Colonic mucosa (tissue), 4 donors: ENCODE measurements around the gene PNPLA1. TPM values are rescaled to one million over a fixed set of nuclear protein-coding genes. Genes with fewer than 3 reads are reported as not detected.

Experiments used
- DNase-seq: peaks from one replicate; pipeline ENCODE4 v3.0.0-alpha.2; 2020
- H3K27ac ChIP-seq: fragments of 200-600 bp; one replicate; pipeline ENCODE4 v1.8.0; 2021
- H3K27me3 ChIP-seq: fragments of 200-600 bp; one replicate; pipeline ENCODE4 v1.8.0; 2021
- H3K36me3 ChIP-seq: fragments of 200-600 bp; one replicate; pipeline ENCODE4 v1.8.0; 2021
- H3K4me1 ChIP-seq: fragments of 200-600 bp; one replicate; pipeline ENCODE4 v1.8.0; 2021; ENCODE audit warnings: mild to moderate bottlenecking
- H3K4me3 ChIP-seq: fragments of 200-600 bp; one replicate; pipeline ENCODE4 v1.8.0; 2021
- H3K9ac ChIP-seq, 2 donors: one replicate each; pipeline ENCODE4 v1.7.0; 2013; ENCODE audit warnings: control low read depth in 2 of 2, low read depth in 2 of 2, low read length in 2 of 2
- H3K9me3 ChIP-seq: fragments of 200-600 bp; one replicate; pipeline ENCODE4 v1.8.0; 2021
- CTCF ChIP-seq: fragments of 200-600 bp; IDR thresholded peaks from one replicate; pipeline ENCODE4 v1.8.0; 2022; ENCODE audit warnings: antibody characterized with exemption, mild to moderate bottlenecking
- intact Hi-C: fragments of 100-400 bp; cut with DNase I; formaldehyde crosslinking; loops from one replicate; pipeline ENCODE4 v1.14.1; 2022
- total RNA-seq, 2 donors: library from RNA; stranded (reverse); fragmentation: NEBNext Ultra II Directional in 1 of 2; extraction: Animal tissue kit (Norgen Biotek cat#: 25700) in 1 of 2; gene quantifications; one replicate each; pipeline ENCODE4 v1.2.1, GENCODE V29; 2021
- donor health status: healthy.
- donor health status: DM: no; HTN: no; CAD: no.
- donor health status: DM: no; HTN: no; CAD: no.

The PNPLA1 gene
- total RNA-seq, 2 donors from 2014 or later = 0.35 TPM

- no peak for TF ChIP-seq CTCF
- H3K27ac ChIP-seq = no peak overlapping the region
- no peak overlapping the region for H3K9ac ChIP-seq
- H3K9me3 ChIP-seq = no peaks in the 10 kb centered on the region
- no peaks in the 10 kb centered on the region for H3K27me3 ChIP-seq
- H3K4me1 ChIP-seq = peaks cover 7% of the 10 kb centered on the region
- H3K36me3 ChIP-seq = no peaks in the 10 kb centered on the region
- intact Hi-C loops = no loop called here
- H3K4me3 ChIP-seq = no peak overlapping the region
- no peak for DNase-seq
Measured at GRCh38 chr6:36247693-36248092, 22.2 kb upstream of the PNPLA1 start.

- H3K4me3 ChIP-seq = no peak overlapping the region
- H3K27ac ChIP-seq = no peak overlapping the region
- H3K9ac ChIP-seq = peak overlapping the region in 1 of 2 donors; percentile 20
- no peak for TF ChIP-seq CTCF
- no peaks in the 10 kb centered on the region for H3K27me3 ChIP-seq
- no peak for DNase-seq
- H3K9me3 ChIP-seq = no peaks in the 10 kb centered on the region
- intact Hi-C loops = no loop called here
- H3K36me3 ChIP-seq = no peaks in the 10 kb centered on the region
- peaks cover 7% of the 10 kb centered on the region for H3K4me1 ChIP-seq
Measured at GRCh38 chr6:36248980-36249379, 20.9 kb upstream of the PNPLA1 start.

GRCh38 chr6:36249536-36249935 lies 20.3 kb upstream of the PNPLA1 start:
- H3K4me3 ChIP-seq = no peak overlapping the region
- no peak overlapping the region for H3K9ac ChIP-seq
- DNase-seq = no peak
- peaks cover 7% of the 10 kb centered on the region for H3K4me1 ChIP-seq
- intact Hi-C loops = no loop called here
- H3K9me3 ChIP-seq = no peaks in the 10 kb centered on the region
- H3K27me3 ChIP-seq = no peaks in the 10 kb centered on the region
- H3K27ac ChIP-seq = no peak overlapping the region
- TF ChIP-seq CTCF = no peak
- no peaks in the 10 kb centered on the region for H3K36me3 ChIP-seq

GRCh38 chr6:36252005-36252404 lies 17.9 kb upstream of the PNPLA1 start:
- no peaks in the 10 kb centered on the region for H3K36me3 ChIP-seq
- H3K9ac ChIP-seq = no peak overlapping the region
- H3K27ac ChIP-seq = no peak overlapping the region
- no peak for DNase-seq
- TF ChIP-seq CTCF = no peak
- no peak overlapping the region for H3K4me3 ChIP-seq
- no peaks in the 10 kb centered on the region for H3K9me3 ChIP-seq
- intact Hi-C loops = no loop called here
- no peaks in the 10 kb centered on the region for H3K27me3 ChIP-seq
- H3K4me1 ChIP-seq = peaks cover 3% of the 10 kb centered on the region

DNA sequence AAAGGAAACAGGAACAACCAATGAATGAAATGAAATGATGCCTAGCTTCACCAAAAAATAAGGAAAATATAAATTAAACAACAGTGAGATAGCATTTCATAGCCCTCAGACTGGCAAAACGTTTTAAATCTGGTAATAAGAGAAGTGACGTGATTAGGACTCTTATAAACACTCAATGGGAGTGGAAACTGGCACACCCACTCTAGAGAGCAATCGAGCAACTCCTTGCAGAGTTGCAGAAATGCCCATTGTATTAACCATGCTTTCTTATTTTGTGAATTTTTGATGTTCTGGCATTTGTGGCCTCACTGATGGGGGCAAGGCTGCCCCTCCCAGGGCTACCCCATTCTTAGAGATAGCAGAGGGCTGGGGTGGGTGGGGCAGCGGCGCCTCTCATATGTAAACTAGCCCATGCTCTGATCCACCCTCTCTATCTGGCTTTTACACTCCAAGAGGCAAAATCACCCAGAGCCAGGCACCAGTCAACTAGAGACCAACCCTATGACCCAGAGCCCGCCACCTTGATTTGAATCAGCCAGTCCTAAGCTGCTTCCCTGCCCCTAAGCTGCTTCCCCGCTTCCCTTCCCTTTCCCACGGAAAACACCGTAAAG lies 6.4 kb upstream of the PNPLA1 start:
- no peak for TF ChIP-seq CTCF
- Histone ChIP-seq H3K9me3 (no peaks in the 10 kb centered on the region), H3K4me1 (no peaks in the 10 kb centered on the region), H3K4me3 (no peak overlapping the region), H3K27ac (no peak overlapping the region), H3K36me3 (no peaks in the 10 kb centered on the region), H3K9ac (no peak overlapping the region), H3K27me3 (no peaks in the 10 kb centered on the region)
- intact Hi-C loops = no loop called here
- no peak for DNase-seq
